Measurements from ENCODE around the gene AMD1.

- no peak for TF ChIP-seq CTCF (conservative IDR thresholded peaks at IDR 0.05; ENCODE audit: low read length)
- TF ChIP-seq EZH2phosphoT487 (IDR thresholded peaks at IDR 0.05; ENCODE audit: borderline replicate concordance, low read depth, low read length): no peak
These were observed 27.5 kb downstream of the AMD1 start for GRCh38 chr6:110902091-110902490.

Measured in OCI-LY7 (cell line).